PC-3 (cell line): ENCODE measurements around the gene NR2C2. TPM values are rescaled to one million over a fixed set of nuclear protein-coding genes. Genes with fewer than 3 reads are reported as not detected.

Experiments
- ATAC-seq: fragments of 200-7000 bp; cut with Tn5 transposase; 2 replicates; pipeline ENCODE4 v1.9.1; 2020; ENCODE audit warnings: mild to moderate bottlenecking, moderate library complexity
- BruUV-seq: library from RNA; stranded (reverse); fragments of 400-500 nt; replicated peaks from 2 replicates; lab custom pipeline; 2021; lab: Mats Ljungman, UMichigan
- CTCF ChIA-PET: fragments of 300-600 bp; sonication (Branson Sonifier 250); formaldehyde crosslinking; loops from one replicate; lab custom pipeline; 2022; ENCODE audit warnings: antibody characterized with exemption; lab: Charles Lee
- POLR2A ChIA-PET: fragments of 300-600 bp; sonication (Branson Sonifier 250); formaldehyde crosslinking; loops from one replicate; lab custom pipeline; 2022; ENCODE audit warnings: antibody characterized with exemption; ENCODE audit not compliant: unreplicated experiment; lab: Charles Lee
- DNase-seq: peaks from one replicate; pipeline ENCODE4 v3.0.0-alpha.2; 2015
- H2AFZ ChIP-seq: fragments of 300-600 bp; sonication (generic); 2 replicates; pipeline ENCODE4 v1.6.0; 2016; ENCODE audit warnings: antibody characterized with exemption, low read length
- H3F3A ChIP-seq: fragments of 300-600 bp; sonication (generic); one replicate; pipeline ENCODE4 v1.6.0; 2017; ENCODE audit warnings: antibody characterized with exemption, low read length, control low read depth, mild to moderate bottlenecking; ENCODE audit not compliant: unreplicated experiment
- H3K27ac ChIP-seq: fragments of 300-600 bp; sonication (generic); 2 replicates; pipeline ENCODE4 v1.5.1; 2016; ENCODE audit warnings: mild to moderate bottlenecking, low read length
- H3K27me3 ChIP-seq: fragments of 300-600 bp; sonication (generic); 2 replicates; pipeline ENCODE4 v1.6.1; 2016; ENCODE audit warnings: low read length, mixed read lengths
- H3K36me3 ChIP-seq: fragments of 300-600 bp; sonication (generic); 2 replicates; pipeline ENCODE4 v1.6.1; 2016; ENCODE audit warnings: low read depth, mixed run types, low read length, mixed read lengths
- H3K4me1 ChIP-seq: fragments of 300-600 bp; sonication (generic); 2 replicates; pipeline ENCODE4 v1.5.1; 2016; ENCODE audit warnings: low read length; ENCODE audit not compliant: insufficient read depth
- H3K4me2 ChIP-seq: fragments of 300-600 bp; sonication (generic); 2 replicates; pipeline ENCODE4 v1.6.0; 2016; ENCODE audit warnings: low read length
- H3K4me3 ChIP-seq: fragments of 300-600 bp; sonication (generic); 2 replicates; pipeline ENCODE4 v1.5.1; 2016; ENCODE audit warnings: mild to moderate bottlenecking, low read length, mixed read lengths
- H3K79me2 ChIP-seq: fragments of 300-600 bp; sonication (generic); 2 replicates; pipeline ENCODE4 v1.6.1; 2017; ENCODE audit warnings: low read length, mixed read lengths
- H3K9ac ChIP-seq: fragments of 300-600 bp; sonication (generic); 2 replicates; pipeline ENCODE4 v1.6.0; 2016; ENCODE audit warnings: mild to moderate bottlenecking, low read length
- H3K9me2 ChIP-seq: fragments of 300-600 bp; sonication (generic); replicated peaks from 2 replicates; pipeline ENCODE4 v1.6.1; 2016; ENCODE audit warnings: mixed run types, low read length, mixed read lengths
- H3K9me3 ChIP-seq: fragments of 300-600 bp; sonication (generic); 2 replicates; pipeline ENCODE4 v1.6.1; 2016; ENCODE audit warnings: low read length, mixed read lengths
- H4K20me1 ChIP-seq: fragments of 300-600 bp; sonication (generic); 2 replicates; pipeline ENCODE4 v1.6.1; 2016; ENCODE audit warnings: low read length, mixed read lengths
- EZH2 ChIP-seq: fragments of 300-600 bp; sonication (generic); IDR thresholded peaks from one replicate; pipeline ENCODE4 v1.6.1; 2017; ENCODE audit warnings: antibody characterized with exemption, mild to moderate bottlenecking, low read length; ENCODE audit not compliant: unreplicated experiment
- EZH2phosphoT487 ChIP-seq: fragments of 300-600 bp; sonication (generic); IDR thresholded peaks from 2 replicates; pipeline ENCODE4 v1.6.1; 2018; ENCODE audit warnings: mild to moderate bottlenecking, antibody characterized with exemption, low read length, borderline replicate concordance
- intact Hi-C: fragments of 100-400 bp; cut with micrococcal nuclease; formaldehyde crosslinking; loops from 2 replicates; pipeline ENCODE4 v1.9.0; 2023
- total RNA-seq: library from RNA; depleted of rRNA; stranded (reverse); fragments of >200 nt; gene quantifications from 2 replicates; pipeline ENCODE4 v1.2.3, GENCODE V29; 2014
- TF ChIP-seq, protein P1 (sequence below): fragments of 300-600 bp; sonication (generic); conservative IDR thresholded peaks from 2 replicates; pipeline ENCODE4 v1.5.1; 2017; ENCODE audit warnings: antibody characterized with exemption, low read depth, mild to moderate bottlenecking, low read length

NR2C2 gene
- total RNA-seq, 1 experiment from 2014 or later: 21.9 TPM

- ATAC-seq: 0 out of 2 replicates have a peak, but pooled peaks have one; percentile 13
Measured at GRCh38 chr3:15055019-15055557, 107.7 kb downstream of the NR2C2 start.

DNA sequence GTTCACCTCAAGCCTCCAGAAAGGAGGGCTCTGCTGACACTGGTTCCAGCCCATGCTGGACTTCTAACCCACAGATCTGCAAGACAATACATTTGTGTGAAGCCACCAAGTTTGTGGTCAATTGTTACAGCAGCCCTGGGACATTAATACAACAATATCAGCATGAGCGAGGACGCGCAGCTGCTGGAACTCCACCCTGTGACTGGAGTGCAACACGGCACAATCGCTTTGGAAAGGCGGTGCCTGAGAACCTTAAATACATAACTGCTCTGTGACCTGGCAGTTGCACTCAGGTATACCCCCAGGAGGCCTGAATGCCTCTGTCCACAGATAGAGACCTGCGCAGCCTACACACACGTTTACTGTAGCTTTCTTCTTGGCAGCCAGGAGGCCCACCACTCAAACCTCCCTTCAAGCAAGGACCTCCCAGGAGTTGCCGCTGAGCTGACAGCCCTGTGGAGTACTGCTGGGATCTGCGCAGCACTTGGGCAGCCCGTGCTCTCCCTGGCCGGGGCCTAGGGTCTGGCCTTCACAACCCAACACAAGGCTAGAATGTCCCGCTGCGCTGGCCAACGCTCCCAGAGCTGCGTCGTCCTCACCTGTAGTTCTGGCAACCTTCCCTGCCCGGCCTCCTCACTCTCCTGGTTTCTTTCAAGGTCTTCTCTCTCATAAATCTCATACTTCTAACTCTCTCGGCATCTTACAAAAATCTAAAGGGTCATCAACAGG lies 109.5 kb downstream of the NR2C2 start:
- no peaks in the 10 kb centered on the region for H3K9me3 ChIP-seq
- BruUV-seq: no TSS peak
- H2AFZ ChIP-seq: no peak overlapping the region

More at GRCh38 chr3:15055019-15055557, 107.7 kb downstream of the NR2C2 start:
- Histone ChIP-seq H3F3A (no peaks in the 10 kb centered on the region), H3K27me3 (no peaks in the 10 kb centered on the region), H4K20me1 (peaks cover 19% of the 10 kb centered on the region; the same call in 1 of the 2 replicates), H2AFZ (no peak overlapping the region), H3K9me3 (no peaks in the 10 kb centered on the region), H3K4me2 (no peak overlapping the region), H3K79me2 (peaks cover 97% of the 10 kb centered on the region), H3K9ac (no peak overlapping the region), H3K9me2 (no peaks in the 10 kb centered on the region), H3K4me3 (no peak overlapping the region), H3K27ac (no peak overlapping the region), H3K4me1 (no peaks in the 10 kb centered on the region), H3K36me3 (peaks cover 85% of the 10 kb centered on the region)
- intact Hi-C loops: no loop called here
- no TSS peak for BruUV-seq
- DNase-seq: no peak
- ChIA-PET CTCF (no interaction called here), POLR2A (no interaction called here)
- TF ChIP-seq, protein P1, sequence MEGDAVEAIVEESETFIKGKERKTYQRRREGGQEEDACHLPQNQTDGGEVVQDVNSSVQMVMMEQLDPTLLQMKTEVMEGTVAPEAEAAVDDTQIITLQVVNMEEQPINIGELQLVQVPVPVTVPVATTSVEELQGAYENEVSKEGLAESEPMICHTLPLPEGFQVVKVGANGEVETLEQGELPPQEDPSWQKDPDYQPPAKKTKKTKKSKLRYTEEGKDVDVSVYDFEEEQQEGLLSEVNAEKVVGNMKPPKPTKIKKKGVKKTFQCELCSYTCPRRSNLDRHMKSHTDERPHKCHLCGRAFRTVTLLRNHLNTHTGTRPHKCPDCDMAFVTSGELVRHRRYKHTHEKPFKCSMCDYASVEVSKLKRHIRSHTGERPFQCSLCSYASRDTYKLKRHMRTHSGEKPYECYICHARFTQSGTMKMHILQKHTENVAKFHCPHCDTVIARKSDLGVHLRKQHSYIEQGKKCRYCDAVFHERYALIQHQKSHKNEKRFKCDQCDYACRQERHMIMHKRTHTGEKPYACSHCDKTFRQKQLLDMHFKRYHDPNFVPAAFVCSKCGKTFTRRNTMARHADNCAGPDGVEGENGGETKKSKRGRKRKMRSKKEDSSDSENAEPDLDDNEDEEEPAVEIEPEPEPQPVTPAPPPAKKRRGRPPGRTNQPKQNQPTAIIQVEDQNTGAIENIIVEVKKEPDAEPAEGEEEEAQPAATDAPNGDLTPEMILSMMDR: no peak
- TF ChIP-seq EZH2: no peak
- no peak for TF ChIP-seq EZH2phosphoT487

More for the DNA sequence above, 109.5 kb downstream of the NR2C2 start:
- Histone ChIP-seq H4K20me1 (peaks cover 8% of the 10 kb centered on the region; the same call in 1 of the 2 replicates), H3K79me2 (peaks cover 90% of the 10 kb centered on the region), H3K36me3 (peaks cover 69% of the 10 kb centered on the region), H3K9ac (no peak overlapping the region), H3F3A (no peaks in the 10 kb centered on the region), H3K4me3 (no peak overlapping the region), H3K9me2 (no peaks in the 10 kb centered on the region), H3K4me2 (no peak overlapping the region), H3K27ac (no peak overlapping the region), H3K27me3 (no peaks in the 10 kb centered on the region), H3K4me1 (no peaks in the 10 kb centered on the region)
- POLR2A ChIA-PET: no interaction called here
- DNase-seq (no peak), ATAC-seq (no peak)
- TF ChIP-seq EZH2: no peak
- TF ChIP-seq, protein P1: no peak
- TF ChIP-seq EZH2phosphoT487: no peak
- intact Hi-C loops: no loop called here
- CTCF ChIA-PET: no interaction called here
